NCI-H1417 treated with DMSO at 0.1 percent for 48 hours (cell line): Measurements from ENCODE around the gene AGRP.
"Not testable (repeated sequence)": the region's sequence is repeated elsewhere in the genome, so short reads cannot be mapped to it uniquely, and the experiment has no call there.

Source experiments
- DNase-seq: peaks from one replicate; lab custom pipeline; 2025; lab: John Stamatoyannopoulos, UW

Gene AGRP

GRCh38 chr16:67504031-67505021, 21.0 kb upstream of the AGRP start:
- DNase-seq = no peak

- DNase-seq = no peak
Measured at GRCh38 chr16:67499106-67499505, 15.8 kb upstream of the AGRP start.

GRCh38 chr16:67490335-67491096, 7.2 kb upstream of the AGRP start:
- no peak for DNase-seq

- DNase-seq = no peak
Measured at GRCh38 chr16:67489401-67490083, 6.2 kb upstream of the AGRP start.

GRCh38 chr16:67487561-67487960, 4.2 kb upstream of the AGRP start:
- not testable (repeated sequence) for DNase-seq

GRCh38 chr16:67486805-67487204, 3.5 kb upstream of the AGRP start:
- no peak for DNase-seq

- DNase-seq = no peak
Measured at GRCh38 chr16:67483731-67484525, 581 bp upstream of the AGRP start.

GRCh38 chr16:67482233-67482924, 968 bp downstream of the AGRP start:
- no peak for DNase-seq

- no peak for DNase-seq
Measured at GRCh38 chr16:67481561-67482232, 1.6 kb downstream of the AGRP start.

- peak; percentile 81 for DNase-seq
Measured at GRCh38 chr16:67480833-67481560, 2.4 kb downstream of the AGRP start, which contains the start of gene ATP6V0D1. Gene ATP6V0D1, minus strand, starts transcription at chr16:67481157. Its CDS starts 71 bp downstream, at chr16:67481086.

- DNase-seq = no peak
Measured at GRCh38 chr16:67477960-67478554, 5.3 kb downstream of the AGRP start.

GRCh38 chr16:67474551-67475455, 8.5 kb downstream of the AGRP start:
- no peak for DNase-seq

- no peak for DNase-seq
Measured at GRCh38 chr16:67471758-67472384, 11.5 kb downstream of the AGRP start.

- no peak for DNase-seq
Measured at GRCh38 chr16:67470359-67470758, 13.0 kb downstream of the AGRP start.

- DNase-seq = no peak
Measured at GRCh38 chr16:67468731-67469130, 14.6 kb downstream of the AGRP start.

- no peak for DNase-seq
Measured at GRCh38 chr16:67466581-67466980, 16.8 kb downstream of the AGRP start.

- DNase-seq = no peak
Measured at GRCh38 chr16:67464565-67464964, 18.8 kb downstream of the AGRP start.

- DNase-seq = no peak
Measured at GRCh38 chr16:67463691-67464090, 19.7 kb downstream of the AGRP start.
